ENCODE data around the gene CTNNAL1.

GRCh38 chr9:109017061-109017460 is 3.8 kb upstream of the CTNNAL1 start:
- TF ChIP-seq POLR2AphosphoS5 (IDR thresholded peaks at IDR 0.05), result no peak
- no peak for TF ChIP-seq TAF1 (IDR thresholded peaks at IDR 0.05; ENCODE audit: low read depth)
- TF ChIP-seq EZH2 (IDR thresholded peaks at IDR 0.05; ENCODE audit: borderline replicate concordance, insufficient read depth, low read length, poor library complexity, severe bottlenecking), result no peak
- no peak for TF ChIP-seq CTCF (IDR thresholded peaks at IDR 0.05; ENCODE audit: poor library complexity, severe bottlenecking)
- TF ChIP-seq MXI1 (conservative IDR thresholded peaks at IDR 0.05; ENCODE audit: poor library complexity, severe bottlenecking), result no peak
- TF ChIP-seq REST (IDR thresholded peaks at IDR 0.05; ENCODE audit: borderline replicate concordance), result no peak
